GM18868 (cell line): ENCODE measurements around the gene MEIKIN.
A peak's percentile ranks its signal among the peaks of the same experiment; 100 is the strongest.
"Not testable (repeated sequence)": the region's sequence is repeated elsewhere in the genome, so short reads cannot be mapped to it uniquely, and the experiment has no call there.

Experiments
- ATAC-seq: cut with Tn5 transposase; IDR thresholded peaks from one replicate; pipeline ENCODE4 v1.9.1; 2021; ENCODE audit warnings: mild to moderate bottlenecking, moderate library complexity; ENCODE audit not compliant: unreplicated experiment

The MEIKIN gene

DNA sequence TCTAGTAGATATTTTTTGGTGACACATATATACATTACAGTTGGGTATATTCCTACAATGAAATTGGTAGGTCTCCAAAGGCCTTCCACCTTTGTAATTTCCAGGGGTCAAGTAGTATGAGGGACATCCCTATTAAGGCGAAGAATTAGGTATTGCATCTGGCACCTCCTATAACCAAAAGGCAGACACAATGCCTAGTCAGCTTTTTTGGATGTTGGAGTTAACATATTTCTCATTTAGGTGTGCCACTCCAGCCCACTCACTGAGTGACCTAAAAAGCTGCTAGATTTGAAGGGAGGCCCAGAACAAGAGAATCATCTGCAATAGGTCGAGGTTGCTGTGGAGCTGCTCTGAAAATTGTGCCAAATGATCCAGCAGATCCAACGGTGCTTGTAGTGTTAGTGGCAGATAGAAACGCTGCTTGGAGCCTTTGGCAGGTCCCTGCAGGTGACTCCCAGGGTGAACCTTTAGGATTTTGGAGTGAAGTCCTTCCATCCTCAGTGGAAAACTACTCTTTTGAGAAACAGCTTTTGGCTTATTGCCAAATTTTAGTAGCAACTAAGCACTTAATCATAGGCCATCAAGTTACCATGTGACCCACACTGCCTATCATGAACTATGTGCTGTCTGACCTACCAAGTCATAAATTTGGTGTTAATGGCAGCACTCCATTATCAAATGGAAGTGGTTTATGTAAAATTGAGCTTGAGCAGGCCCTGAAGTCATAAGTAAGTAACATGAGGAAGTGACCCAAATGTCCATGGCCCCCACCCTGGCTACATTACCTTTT, 132.9 kb downstream of the MEIKIN start:
- ATAC-seq: no peak

DNA sequence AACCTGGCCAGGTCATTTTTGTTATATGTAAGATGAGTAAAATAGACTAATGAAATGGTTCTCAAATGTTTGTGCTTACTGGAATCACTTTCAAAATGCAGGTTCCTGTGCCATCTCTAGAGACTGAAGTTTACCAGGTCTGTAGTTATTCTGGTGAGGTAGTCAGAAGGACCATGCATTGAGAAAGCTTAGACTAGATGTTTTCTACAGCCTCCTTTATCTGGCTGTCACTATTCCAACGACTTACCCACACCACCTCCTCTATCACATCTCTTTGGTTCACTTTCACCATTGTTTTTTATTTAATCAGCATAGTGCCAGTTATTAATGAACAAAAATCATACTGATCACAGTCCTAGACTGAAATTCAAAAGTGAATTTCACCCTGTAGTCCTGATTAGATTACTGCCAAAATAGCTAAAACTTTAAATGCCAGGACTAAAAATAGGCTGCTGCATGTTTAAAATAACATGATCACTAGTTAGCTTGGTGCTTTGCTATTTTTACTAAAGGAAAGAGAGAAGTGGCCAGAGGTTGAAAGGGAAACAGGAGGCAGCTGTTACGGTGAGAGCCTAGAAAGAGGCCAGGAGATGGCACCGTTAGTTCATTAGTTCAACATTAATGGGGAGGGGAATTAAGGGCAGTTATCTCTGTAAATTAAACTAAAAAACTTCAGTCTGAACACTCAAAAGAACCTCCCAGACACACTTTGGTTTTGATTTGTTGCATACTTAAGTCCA, 134.8 kb downstream of the MEIKIN start:
- peak; percentile 70 for ATAC-seq

DNA sequence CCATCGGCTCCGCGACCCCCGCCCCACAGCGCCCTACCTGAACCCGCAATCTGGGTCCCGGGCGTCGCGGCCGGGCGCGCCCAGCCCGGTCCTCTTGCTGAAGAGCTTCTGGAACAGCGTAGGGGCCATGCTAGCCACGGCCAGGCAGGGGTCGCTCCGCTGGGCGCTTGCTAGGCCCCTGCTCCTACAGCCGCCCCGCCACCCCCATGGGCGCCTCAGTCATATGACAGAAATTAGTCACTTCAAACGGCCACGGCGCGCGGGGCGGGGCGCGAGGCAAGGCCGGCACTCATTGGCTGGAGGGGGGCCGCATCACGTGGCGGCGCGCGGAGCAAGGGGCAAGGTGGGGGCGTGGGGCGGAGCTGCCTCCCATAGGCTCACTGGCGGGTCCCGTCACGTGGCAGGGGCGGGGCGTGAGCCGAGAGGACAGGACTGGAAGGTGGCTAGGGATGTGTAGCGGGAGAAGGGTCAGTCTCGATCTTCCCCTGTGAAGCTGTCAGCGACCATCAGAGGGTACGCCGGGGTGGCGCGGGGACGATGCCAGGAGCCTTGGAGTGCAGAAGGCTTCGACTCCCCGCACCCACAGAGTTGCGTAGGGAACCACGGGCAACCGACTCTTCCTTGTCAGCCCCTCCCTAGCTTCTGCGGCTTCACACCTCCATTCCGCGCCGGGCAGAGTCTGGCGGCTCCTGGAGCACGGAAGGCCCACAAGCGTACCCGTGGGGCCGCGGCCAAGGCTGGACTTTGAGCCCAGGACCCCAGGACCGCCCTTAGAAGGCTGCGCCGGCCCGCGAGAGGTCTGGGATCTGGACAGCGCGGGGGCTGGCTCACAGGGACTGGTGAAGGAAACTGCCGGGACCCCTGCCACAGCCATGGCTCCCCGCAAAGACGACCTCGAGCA, 148.4 kb downstream of the MEIKIN start, which contains the start of gene FNIP1:
Gene FNIP1 (minus strand): TSS at position 225 of the 901 bp plus-strand sequence. CDS start 96 bp downstream, at position 129.
- ATAC-seq: peak; percentile 91

DNA sequence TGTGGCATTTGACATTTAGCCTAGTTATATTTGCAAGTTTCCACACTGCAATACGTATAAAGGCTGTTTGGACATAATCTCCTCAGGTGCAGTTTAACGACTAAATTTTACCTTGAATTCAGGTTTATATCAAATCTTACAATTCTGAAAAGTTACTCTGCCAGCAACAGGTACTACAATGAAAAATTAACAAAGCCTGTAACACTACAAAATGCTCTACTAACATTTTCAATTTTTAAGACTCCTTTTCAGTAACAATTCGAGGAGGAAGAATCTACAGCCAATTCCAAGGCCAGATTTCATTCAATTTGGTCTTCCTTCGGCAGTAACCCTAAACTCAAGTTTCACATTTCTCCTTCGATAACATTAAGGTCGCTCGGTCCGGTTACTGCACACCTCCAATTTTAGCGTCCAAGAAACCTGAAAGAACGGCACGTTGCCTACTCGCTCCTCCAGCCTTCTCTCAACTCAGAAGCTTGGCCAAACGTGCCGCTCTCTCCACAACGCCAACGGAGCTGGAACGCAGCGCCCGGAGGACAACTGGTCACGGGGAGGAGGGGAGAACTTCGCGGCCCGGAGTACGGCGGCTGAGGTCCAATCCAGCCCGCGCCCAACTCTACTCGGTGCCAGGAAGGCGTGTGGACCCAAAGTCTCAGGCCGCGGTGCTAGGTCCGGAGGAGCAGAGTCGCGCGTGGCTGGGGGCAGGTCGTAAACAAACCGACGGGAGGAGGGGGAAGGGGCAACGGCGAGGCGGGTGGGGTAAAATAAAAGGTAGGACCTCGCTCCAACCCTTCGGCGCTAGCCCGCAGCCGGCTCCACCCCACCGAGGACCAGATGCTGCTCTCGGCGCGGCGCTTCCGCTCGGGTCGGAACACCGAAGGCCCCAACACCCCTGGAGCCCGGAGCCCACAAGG, 149.3 kb downstream of the MEIKIN start:
- peak; percentile 17 for ATAC-seq

- ATAC-seq: no peak
These were observed 150.2 kb downstream of the MEIKIN start for GRCh38 chr5:131795228-131795627.

- ATAC-seq: peak; percentile 26
These were observed 150.9 kb downstream of the MEIKIN start for GRCh38 chr5:131794586-131794985.

DNA sequence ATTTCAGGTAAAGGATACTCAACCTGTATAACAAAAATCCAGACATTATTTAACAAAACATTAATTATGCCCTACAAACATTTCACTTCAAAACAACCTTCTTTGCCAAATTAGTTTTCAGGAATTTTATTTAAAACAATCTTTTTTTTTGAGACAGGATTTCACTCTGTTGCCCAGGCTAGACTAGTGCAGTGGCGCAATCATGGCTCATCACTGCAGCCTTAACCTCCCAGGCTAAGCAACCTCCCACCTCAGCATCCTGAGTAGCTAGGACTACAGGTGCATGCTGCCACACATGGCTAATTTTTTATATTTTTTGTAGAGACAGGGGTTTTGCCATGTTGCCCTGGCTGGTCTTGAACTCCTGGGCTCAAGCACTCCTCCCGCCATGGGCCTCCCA, 152.6 kb downstream of the MEIKIN start:
- ATAC-seq: no peak

DNA sequence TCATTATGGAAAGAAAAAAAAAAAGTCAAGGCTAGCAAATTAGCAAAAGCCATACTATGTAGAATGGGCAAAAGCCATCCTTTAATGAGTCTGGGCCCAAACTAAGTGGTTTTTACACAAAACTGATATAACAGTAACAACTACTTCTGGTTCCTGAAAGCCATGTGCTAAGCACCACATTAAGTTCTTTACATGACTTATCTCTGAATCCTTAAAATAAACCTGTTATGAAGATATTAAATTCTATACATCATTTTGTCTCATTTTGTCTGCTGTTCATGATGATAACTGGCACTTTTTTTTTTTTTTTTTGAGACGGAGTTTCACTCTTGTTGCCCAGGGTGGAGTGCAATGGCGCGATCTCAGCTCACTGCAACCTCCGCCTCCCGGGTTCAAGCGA, 153.6 kb downstream of the MEIKIN start:
- no peak for ATAC-seq

DNA sequence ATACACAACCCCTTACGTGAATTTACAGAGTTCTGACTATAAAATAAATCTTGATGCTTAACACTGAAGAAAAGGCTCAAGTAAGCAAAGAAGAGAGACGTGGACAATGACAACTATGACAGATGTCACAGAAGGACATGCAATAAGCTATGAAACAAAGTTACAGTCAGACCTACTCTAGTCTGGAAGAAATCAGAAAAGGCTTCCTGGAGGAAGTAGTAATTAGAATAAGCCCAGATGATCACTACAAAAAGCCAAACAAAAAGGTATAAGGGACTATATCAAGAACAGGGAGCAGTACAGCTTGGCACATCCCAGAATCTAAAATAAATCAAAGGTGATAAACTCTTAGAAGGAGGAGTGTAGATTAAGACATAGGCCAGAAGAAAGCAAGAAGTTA, 154.9 kb downstream of the MEIKIN start:
- ATAC-seq: no peak

GRCh38 chr5:131789765-131790164, 155.7 kb downstream of the MEIKIN start:
- ATAC-seq: no peak

GRCh38 chr5:131787736-131788135, 157.7 kb downstream of the MEIKIN start:
- ATAC-seq: no peak

DNA sequence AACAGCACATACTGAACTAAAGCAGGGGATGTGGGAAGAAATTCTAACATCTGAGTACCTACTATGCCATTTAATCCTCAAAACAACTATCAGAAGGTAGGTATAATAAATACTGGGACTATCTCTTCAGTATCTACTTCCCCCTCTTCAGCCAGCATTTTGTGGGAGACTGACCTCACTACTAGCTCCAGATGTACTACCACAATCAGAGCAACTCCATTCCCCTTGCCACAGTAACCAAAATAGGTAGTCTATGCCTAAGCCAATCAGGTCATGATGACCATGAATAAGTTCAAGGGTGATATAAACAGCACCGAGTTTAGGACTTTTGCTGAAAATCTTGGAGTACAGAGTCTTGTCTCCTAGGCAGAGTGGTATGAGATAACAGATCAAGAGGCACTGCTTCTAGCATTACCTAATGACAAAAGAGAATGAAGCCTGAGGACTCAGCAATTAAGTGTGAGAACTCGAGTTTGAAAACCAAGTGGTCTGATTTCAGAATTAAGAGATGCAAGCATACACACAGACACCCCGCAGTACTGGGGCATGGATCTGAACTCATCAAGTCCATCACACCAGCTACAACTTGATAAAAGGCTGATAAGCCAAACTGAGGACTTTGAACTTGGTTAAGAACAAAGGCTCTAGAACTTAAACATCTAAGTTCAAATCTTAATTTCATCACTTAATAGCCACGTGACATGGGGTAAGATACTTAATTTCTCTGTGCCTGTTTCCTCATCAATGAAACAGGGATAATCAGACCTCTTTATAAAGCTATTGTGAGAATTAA, 158.4 kb downstream of the MEIKIN start:
- no peak for ATAC-seq

DNA sequence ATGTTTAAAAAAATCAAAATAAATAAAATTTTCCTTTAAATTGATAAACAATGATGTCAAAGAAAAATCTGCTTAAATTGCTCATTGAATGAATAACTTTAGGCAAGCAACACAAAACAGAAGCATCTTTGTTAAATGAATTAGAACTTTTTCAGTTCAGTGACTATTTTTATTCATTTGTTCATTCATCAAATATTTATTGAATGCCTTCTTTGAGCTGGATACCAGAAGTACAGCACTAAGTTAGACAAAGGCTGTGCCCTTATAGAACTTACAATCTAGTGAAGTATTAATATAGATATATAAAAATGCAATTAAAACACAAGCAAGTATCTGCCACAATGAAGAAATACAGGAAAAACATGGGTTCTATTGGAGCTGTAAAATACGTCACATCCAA, 159.4 kb downstream of the MEIKIN start:
- no peak for ATAC-seq

- ATAC-seq: no peak
These were observed 161.6 kb downstream of the MEIKIN start for GRCh38 chr5:131783874-131784273.

DNA sequence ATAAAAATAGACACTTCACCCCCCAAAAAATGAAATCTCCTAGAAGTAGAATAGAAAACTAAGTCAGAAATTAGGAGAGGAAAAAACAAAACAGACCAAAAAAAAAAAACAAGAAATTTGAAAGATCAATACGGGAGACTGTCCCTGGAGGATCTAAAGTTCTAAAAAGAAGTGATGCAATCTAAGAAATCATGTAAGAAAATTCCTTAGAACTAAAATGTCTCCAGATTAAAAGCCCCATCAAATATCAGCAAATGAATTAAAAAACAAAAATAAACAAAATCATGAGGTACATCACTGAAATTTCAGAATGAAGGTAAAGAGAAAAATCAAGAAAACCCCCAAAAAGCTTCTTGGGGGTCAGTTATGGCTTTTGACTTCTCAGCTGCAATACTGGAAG, 162.1 kb downstream of the MEIKIN start:
- no peak for ATAC-seq

- ATAC-seq: no peak
These were observed 162.7 kb downstream of the MEIKIN start for GRCh38 chr5:131782717-131783116.

DNA sequence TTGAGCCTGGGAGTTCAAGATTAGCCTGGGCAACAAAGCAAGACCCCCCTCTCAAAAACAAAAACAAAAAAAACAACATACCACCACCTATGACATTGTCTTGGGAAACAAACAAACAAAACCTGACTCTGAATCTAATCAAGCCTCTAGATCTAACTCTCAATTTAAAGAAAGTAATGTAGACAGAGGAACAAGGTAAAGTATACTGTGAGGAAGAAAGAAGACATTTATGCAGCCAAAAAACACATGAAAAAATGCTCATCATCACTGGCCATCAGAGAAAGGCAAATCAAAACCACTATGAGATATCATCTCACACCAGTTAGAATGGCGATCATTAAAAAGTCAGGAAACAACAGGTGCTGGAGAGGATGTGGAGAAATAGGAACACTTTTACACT, 167.3 kb downstream of the MEIKIN start:
- not testable (repeated sequence) for ATAC-seq

- ATAC-seq: no peak
These were observed 169.0 kb downstream of the MEIKIN start for GRCh38 chr5:131776450-131776849.

DNA sequence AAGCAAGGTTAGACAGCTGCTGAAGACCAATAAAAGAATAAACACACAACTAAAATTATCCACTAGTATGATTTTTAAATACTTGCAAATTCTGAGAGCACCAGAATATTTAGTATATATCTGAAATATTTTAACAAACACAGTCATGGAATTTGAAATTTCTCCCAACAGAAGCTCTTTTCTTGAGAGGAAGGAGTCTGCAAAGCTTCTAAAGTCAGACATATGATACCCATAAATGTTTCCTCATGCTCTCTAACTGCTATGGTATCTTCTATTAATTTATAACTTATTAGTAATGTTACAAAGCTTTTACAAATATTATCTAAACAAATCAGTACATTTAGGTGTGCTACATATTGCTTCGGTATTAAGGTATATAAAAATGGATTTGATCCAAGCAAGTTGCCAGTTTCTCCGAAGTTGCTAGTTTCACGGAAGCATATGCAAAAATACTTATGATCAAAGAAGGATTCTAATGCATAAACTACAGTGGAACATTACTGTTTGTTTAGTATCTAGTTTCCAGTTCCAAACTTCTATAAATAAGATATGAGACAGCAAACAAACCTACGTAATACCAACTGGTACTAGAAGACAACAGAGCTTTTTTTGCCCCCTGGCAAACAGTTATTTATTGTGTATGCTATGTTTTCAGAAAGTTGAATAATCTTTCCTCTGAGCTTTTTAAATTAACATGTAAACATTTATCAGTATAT, 170.7 kb downstream of the MEIKIN start:
- no peak for ATAC-seq
